SJSA1 (cell line): Measurements from ENCODE around the gene PPT2. TPM values are rescaled to one million over a fixed set of nuclear protein-coding genes. Genes with fewer than 3 reads are reported as not detected.

Source experiments
- DNase-seq, 2 experiments: peaks; one replicate each; pipeline ENCODE4 v3.0.0-alpha.2; 2015 to 2020; ENCODE audit warnings: low spot score in 2 of 2, low read depth in 1 of 2
- H3K27ac ChIP-seq: fragments of 250-450 bp; sonication (Bioruptor Pico); 2 replicates; pipeline ENCODE4 v1.5.1; 2020; ENCODE audit warnings: mild to moderate bottlenecking, moderate library complexity
- H3K27me3 ChIP-seq: fragments of 250-450 bp; sonication (Bioruptor Pico); replicated peaks from 2 replicates; pipeline ENCODE4 v1.5.1; 2020; ENCODE audit warnings: mild to moderate bottlenecking, moderate library complexity
- H3K36me3 ChIP-seq: fragments of 250-450 bp; sonication (Bioruptor Pico); 2 replicates; pipeline ENCODE4 v1.5.1; 2020; ENCODE audit warnings: mild to moderate bottlenecking
- H3K4me1 ChIP-seq: fragments of 250-450 bp; sonication (Bioruptor Pico); replicated peaks from 2 replicates; pipeline ENCODE4 v1.6.1; 2021; ENCODE audit warnings: mild to moderate bottlenecking
- H3K4me3 ChIP-seq: fragments of 250-450 bp; sonication (Bioruptor Pico); 2 replicates; pipeline ENCODE4 v1.5.1; 2020; ENCODE audit warnings: mild to moderate bottlenecking
- H3K9me3 ChIP-seq: fragments of 250-450 bp; sonication (Bioruptor Pico); replicated peaks from 2 replicates; pipeline ENCODE4 v1.5.1; 2020; ENCODE audit warnings: mild to moderate bottlenecking
- total RNA-seq: library from RNA; depleted of rRNA; stranded (reverse); fragments of >200 nt; shearing (Covaris generic); gene quantifications from 2 replicates; pipeline ENCODE4 v1.2.3, GENCODE V29; 2014

The PPT2 gene
- total RNA-seq, 1 experiment from 2014 or later: 38.2 TPM

DNA sequence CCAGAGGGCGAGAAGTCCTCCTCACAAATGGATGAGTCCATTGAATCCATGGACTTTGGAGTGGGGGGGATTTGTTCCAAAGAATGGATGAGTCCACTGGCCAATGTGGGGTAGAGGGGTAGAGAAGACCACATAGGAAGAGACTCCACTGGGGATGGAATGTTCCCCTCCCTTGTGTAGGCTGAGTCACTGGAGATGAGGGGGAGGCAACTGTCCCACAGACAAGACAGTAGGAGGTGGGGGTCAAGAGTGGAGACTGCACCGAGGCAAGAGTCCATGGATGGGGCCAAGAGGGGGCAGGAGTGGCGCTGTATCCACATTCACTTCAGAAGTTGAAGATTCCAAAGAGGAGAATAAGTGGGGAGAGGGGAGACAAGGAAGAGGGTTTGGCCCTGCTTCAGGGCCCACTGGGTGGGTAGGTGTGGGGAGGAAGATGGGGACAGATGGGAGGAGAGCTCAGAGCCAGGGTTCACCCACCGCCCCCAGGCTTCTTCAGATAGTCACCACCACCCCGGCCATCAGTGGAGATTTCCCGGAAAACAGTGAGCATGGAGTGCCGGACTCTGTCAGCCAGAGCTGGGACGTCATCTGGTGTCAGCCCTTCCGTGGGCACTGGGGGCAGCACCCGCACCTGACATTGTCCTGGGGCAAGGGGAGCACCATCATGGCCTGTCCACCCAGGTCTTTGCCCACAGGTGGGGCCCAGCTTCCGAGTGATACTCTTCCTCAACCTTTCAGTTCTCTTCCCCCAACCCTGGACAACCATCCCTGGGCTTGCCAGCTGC, 15.1 kb downstream of the PPT2 start:
- H3K36me3 ChIP-seq: peaks cover 59% of the 10 kb centered on the region
- peaks cover 23% of the 10 kb centered on the region for H3K4me1 ChIP-seq
- H3K27me3 ChIP-seq: no peaks in the 10 kb centered on the region
- DNase-seq: no peak
- no peak overlapping the region for H3K4me3 ChIP-seq
- H3K27ac ChIP-seq: no peak overlapping the region
- H3K9me3 ChIP-seq: no peaks in the 10 kb centered on the region

DNA sequence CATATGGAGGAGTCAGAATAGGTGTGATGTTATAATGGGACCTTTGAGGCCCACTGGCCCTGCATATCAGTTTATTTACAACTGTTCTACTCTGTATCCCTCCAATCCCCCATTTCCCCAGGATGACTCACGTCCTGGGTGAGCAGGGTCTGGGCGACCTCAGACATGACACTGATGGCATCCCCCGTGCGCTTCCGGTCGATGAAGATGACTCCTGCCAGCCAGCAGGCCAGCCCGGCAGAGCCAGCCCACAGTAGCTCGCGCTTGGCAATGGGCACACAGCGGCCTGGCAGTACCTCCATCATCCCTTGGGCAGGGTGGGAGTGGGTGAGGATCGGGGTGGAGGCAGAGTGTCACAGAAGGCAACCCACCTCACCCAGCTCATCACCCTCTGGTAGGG, 16.4 kb downstream of the PPT2 start:
- DNase-seq: no peak
- H3K4me1 ChIP-seq: peaks cover 31% of the 10 kb centered on the region
- H3K36me3 ChIP-seq: peaks cover 59% of the 10 kb centered on the region
- no peak overlapping the region for H3K27ac ChIP-seq
- H3K27me3 ChIP-seq: no peaks in the 10 kb centered on the region
- no peak overlapping the region for H3K4me3 ChIP-seq
- H3K9me3 ChIP-seq: no peaks in the 10 kb centered on the region

DNA sequence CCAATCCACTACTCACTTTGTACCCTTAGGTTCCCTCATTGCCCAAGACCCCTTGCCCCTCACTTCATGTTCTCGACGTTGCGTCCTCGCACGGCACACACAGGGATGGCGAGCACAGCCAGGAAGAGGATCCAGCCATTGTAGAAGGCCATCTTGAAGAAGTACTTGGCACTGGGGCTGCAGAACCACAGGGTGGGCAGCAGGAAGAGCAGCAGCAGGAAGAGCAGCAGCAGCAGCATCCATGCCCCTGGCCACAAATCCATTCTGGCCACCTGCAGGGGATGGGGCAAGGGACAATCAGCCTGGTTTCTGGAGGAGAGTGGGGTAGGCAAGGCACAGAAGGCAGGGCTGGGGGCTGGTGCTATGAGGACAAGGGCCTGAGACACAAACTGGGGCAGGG, 17.3 kb downstream of the PPT2 start:
- H3K9me3 ChIP-seq: no peaks in the 10 kb centered on the region
- no peak for DNase-seq
- H3K27ac ChIP-seq: no peak overlapping the region
- no peaks in the 10 kb centered on the region for H3K27me3 ChIP-seq
- peaks cover 33% of the 10 kb centered on the region for H3K4me1 ChIP-seq
- H3K4me3 ChIP-seq: no peak overlapping the region
- peaks cover 56% of the 10 kb centered on the region for H3K36me3 ChIP-seq

DNA sequence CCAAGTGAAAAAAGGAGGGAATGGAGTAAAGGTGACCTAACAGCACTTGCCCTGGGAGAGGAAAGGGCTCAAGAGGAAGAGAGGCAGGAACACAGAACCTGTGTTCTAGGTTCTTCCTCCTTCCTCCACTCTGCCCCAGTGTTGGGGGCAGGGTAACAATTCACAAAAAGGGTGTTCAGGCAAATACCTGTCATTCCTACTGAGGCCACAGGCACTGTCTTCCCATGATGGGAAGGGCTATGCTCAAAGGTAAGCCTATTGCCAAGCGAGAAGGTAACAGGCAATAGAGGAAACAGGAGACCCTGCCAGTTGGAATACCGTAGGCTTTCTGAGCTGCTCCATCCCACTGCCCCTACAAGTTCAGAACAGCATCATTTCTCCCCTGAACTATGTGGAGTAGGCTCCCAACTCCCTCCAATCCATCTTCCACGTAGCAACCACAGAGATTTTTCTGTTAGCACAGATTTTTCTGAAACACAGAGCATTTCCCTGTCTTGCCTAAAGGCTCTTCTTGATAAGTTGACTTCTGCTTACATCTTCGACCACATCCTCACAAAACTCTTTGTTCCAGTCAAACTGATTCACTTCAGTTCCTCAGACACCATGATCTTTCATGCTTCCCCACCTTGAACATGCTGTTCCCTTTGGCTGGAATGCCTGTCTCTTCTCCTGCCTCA, 19.2 kb downstream of the PPT2 start:
- Histone ChIP-seq H3K4me3 (no peak overlapping the region), H3K9me3 (no peaks in the 10 kb centered on the region), H3K27ac (no peak overlapping the region), H3K27me3 (no peaks in the 10 kb centered on the region), H3K36me3 (peaks cover 39% of the 10 kb centered on the region), H3K4me1 (peaks cover 44% of the 10 kb centered on the region)
- DNase-seq: no peak

DNA sequence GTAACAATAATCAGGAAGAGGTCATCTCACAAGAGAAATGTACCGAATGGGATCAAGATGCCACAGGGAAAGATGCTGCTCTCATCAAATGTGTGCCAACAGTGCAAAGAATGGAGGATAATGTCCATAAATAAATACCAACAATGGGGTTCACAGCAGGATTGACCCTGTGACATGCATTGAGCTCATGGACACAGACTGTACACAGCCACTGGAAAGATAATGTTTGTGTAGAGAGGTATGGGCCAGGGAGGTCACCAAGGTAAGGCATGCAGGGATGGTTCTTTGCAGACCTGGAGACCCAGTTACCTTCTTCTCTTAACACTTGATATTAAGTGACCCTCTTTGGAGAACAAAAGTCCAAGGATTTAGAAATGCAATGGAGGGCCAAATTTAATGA, 20.5 kb downstream of the PPT2 start:
- DNase-seq: no peak
- Histone ChIP-seq H3K4me3 (no peak overlapping the region), H3K9me3 (no peaks in the 10 kb centered on the region), H3K27ac (no peak overlapping the region), H3K27me3 (no peaks in the 10 kb centered on the region), H3K4me1 (peaks cover 38% of the 10 kb centered on the region), H3K36me3 (peaks cover 26% of the 10 kb centered on the region)

DNA sequence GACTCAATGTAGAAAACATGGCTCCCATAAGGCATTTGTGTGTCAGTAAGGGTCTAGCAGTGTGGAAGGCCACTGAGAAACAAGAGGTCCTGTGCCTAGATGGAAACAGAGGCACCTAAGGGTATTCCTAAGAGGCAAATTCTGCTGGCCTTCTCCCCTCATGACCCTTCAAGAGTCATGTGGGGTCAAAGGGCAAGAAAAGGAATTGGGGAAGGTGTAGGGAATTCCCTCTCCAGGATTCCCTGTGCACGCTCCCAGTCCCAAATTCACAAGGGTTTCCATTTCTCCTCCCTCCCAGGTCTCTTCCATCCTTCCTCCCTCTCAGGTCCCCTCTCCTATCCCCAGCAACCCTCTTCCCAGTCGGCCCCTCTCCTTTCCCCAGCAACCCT, 21.4 kb downstream of the PPT2 start:
- Histone ChIP-seq H3K4me3 (peak overlapping the region; percentile 48), H3K27ac (peak overlapping the region; percentile 56; the same call in 1 of the 2 replicates), H3K4me1 (peaks cover 29% of the 10 kb centered on the region), H3K36me3 (peaks cover 17% of the 10 kb centered on the region), H3K27me3 (no peaks in the 10 kb centered on the region), H3K9me3 (no peaks in the 10 kb centered on the region)
- DNase-seq: no peak

DNA sequence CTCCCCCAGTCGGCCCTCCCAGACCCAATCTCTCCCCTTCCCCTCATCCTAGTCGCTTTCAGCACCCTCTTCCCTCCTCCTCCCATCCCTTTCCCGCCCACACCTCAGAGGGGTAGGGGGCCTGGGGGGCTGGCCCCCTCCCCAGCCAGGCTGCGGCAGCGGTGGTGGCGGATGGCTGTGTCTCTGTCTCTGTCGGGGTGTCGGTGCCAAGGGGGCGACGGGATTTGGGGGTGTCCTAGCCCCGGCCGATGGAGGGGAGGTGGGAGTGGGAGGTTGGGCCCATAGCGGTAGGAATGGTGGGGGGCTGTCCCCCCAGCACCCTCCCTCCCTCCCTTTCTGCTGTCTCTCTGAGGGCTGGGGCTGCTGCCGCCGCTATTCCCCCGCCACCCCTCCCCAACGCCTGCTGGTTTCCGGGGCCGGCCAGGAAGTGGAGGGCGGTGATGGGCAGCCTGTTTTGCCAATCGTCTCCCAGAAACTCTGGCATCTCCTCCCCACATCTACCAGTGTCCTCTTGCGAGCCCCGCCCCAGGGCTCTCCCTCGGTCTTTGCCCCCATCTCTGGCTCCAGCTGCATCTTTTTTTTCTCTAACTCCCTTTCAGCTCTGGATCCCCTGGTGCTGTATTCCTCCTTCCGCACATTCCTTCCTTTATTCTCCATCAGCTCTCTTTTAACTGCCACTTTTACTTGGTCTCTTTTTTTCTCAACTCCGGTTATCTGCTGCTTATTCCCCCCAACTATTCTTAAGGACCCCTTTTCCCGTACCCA, 22.0 kb downstream of the PPT2 start, which contains the start of gene AGPAT1:
Gene AGPAT1 (minus strand): TSS at position 374 of the 765 bp plus-strand sequence. CDS start 4,588 bp downstream, outside the sequence.
- Histone ChIP-seq H3K27ac (peak within 1 kb of the TSS; percentile 84), H3K4me3 (peak within 1 kb of the TSS; percentile 48), H3K27me3 (no peaks in the 10 kb centered on the region), H3K36me3 (peaks cover 15% of the 10 kb centered on the region), H3K9me3 (no peaks in the 10 kb centered on the region), H3K4me1 (peaks cover 26% of the 10 kb centered on the region)
- DNase-seq: peak; percentile 88 to 98

DNA sequence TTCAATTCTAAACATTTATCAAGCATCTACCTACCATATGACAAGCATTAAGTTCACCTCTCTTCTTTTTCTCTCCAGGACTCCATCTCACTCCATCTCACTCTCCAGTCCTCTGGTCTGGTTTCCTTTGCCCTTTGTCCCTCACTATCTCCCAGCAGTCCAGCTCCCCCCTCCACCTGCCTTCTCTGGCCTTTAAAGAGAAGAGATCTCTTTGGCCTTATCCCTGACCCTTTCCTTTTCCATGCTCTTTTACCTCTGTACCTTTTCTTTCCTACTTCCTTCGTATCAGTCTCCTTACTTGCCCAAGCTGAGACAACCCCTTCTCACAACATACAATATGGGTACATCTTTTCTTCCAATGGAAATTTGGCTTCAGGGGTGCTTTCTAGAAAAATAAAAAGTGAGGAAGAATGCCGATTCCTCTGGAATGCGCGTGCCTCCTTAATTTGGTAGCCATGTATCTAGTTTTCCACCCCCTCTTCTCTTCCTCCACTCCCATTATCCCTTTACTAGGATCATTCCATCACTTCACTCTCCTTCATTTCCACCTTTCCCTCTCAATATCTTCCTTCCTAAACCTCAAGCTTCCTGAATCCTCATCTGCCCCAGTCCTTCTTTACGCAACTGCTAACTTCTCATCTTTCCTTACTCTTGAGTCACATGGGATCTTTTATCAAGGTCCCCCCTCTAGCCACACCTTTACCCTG, 22.7 kb downstream of the PPT2 start:
- Histone ChIP-seq H3K27ac (peak overlapping the region; percentile 84), H3K36me3 (peaks cover 17% of the 10 kb centered on the region), H3K27me3 (no peaks in the 10 kb centered on the region), H3K4me3 (peak overlapping the region; percentile 48), H3K4me1 (peaks cover 26% of the 10 kb centered on the region), H3K9me3 (no peaks in the 10 kb centered on the region)
- DNase-seq: no peak

DNA sequence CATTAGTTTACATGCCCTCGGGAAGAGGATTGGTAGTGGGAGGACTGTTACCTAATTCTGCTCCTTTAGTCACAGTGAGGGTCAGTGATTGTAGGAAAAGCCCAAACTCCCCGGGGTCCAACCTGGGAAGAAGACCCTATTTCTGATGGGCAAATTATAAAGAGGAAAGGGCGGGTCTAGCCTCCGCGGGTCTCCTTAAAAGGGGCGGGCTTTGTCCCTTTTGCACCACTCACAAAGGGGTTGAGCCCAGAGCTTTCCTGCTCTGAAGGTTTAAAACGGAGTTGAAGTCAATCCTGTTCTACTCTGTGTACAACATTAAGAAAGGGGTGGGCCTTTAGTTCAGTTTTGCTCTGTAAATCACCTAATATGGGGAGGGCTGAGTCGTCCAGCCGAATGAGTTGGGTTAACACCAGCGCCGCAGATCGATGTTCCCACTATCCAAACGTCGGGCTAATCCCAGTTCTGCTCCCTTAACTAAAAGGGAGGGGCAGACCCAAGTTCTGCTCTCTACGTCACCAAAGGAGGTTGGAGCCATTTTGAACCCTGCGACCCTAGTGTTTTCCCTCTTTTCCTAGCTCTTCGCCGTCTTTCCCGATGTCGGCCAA, 23.3 kb downstream of the PPT2 start:
- Histone ChIP-seq H3K36me3 (peaks cover 21% of the 10 kb centered on the region), H3K27me3 (no peaks in the 10 kb centered on the region), H3K4me1 (peaks cover 26% of the 10 kb centered on the region), H3K27ac (peak overlapping the region; percentile 84), H3K9me3 (no peaks in the 10 kb centered on the region), H3K4me3 (peak overlapping the region; percentile 48)
- peak in 1 of 2 experiments; percentile 51 for DNase-seq

DNA sequence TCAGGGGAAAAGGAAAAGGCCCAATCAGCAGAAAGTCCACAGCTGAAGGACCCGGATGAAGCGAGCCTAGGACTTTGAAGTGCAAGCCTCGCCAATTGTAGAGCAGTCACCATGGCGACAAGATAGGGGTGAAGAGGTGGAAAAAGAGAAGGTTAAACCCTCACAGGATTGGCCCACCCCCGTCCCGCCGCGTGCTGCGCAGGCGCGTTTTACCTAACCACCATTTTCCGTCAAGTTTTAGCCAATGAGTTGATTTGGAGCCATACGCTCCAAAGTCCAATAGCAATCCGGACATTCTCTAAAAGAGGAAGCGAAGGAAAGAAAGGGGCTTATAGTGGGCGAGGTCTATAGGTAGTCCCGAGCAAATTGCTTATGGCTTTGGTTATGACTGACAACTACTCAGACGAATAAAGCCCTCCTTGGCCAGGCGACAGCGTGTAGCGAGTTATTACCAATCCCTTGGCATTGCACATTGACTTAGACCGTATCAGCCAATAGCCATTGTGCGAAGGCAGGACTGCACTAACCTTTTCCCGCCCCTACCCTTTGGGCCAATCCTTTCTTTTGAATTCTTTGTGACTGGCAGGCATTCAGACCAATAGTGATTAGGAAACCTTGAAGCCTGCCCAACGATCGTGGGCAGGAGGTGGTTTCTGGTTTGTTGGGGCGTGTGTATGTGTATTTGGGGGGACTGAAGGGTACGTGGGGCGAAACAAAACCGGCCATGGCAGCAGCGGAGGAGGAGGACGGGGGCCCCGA, 24.0 kb downstream of the PPT2 start, which contains the start of gene RNF5:
Gene RNF5 (plus strand): TSS at position 618 of the 759 bp plus-strand sequence. CDS start 107 bp downstream, at position 725.
- peak; percentile 99 for DNase-seq
- Histone ChIP-seq H3K27ac (peak within 1 kb of the TSS; percentile 84), H3K27me3 (no peaks in the 10 kb centered on the region), H3K4me1 (peaks cover 26% of the 10 kb centered on the region), H3K4me3 (peak within 1 kb of the TSS; percentile 48), H3K36me3 (peaks cover 21% of the 10 kb centered on the region), H3K9me3 (no peaks in the 10 kb centered on the region)

DNA sequence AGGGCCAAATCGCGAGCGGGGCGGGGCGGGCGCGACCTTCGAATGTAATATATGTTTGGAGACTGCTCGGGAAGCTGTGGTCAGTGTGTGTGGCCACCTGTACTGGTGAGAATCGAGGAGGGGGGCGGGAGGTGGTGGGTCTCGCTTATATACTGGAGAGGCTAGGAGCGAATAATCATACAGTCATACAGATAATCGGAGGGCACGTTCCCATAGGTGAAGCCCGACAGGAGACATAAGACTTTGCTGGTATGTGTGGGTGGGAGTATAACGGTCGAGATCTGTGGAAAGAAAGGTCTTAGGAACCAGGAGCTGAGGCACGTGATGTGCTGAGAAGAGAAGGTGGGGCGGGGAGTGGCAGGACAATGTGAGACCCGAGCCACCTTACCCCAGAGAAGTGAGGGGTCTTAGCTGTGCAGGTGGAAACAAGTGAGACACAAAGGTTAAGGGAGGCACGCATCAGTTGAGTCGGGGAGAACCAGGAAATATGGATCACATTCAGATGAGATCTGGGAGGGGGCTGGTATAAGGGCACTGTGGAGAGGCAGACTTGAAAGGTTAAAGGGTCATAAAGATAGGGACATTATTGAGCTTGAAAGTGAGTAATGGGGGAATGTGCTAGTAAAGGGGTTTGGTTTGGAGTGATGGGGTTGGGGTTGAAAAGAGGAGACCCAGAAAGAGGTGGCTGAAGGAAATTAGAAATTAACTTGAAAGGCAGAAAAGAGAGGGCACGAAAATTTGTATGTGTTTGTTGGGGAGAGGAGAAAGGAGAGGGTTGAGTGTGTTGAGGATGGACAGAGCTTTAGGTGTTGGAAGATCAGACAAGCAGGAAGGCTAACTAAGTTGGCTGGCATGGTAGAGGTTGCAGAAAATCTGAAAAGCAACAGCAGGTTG, 24.9 kb downstream of the PPT2 start:
- Histone ChIP-seq H3K27ac (peak overlapping the region; percentile 84), H3K27me3 (no peaks in the 10 kb centered on the region), H3K4me3 (peak overlapping the region; percentile 48), H3K36me3 (peaks cover 29% of the 10 kb centered on the region), H3K4me1 (peaks cover 26% of the 10 kb centered on the region), H3K9me3 (no peaks in the 10 kb centered on the region)
- DNase-seq: peak in 1 of 2 experiments; percentile 34
